ENCODE measurements around the gene ARHGAP35.

ARHGAP35 gene

DNA sequence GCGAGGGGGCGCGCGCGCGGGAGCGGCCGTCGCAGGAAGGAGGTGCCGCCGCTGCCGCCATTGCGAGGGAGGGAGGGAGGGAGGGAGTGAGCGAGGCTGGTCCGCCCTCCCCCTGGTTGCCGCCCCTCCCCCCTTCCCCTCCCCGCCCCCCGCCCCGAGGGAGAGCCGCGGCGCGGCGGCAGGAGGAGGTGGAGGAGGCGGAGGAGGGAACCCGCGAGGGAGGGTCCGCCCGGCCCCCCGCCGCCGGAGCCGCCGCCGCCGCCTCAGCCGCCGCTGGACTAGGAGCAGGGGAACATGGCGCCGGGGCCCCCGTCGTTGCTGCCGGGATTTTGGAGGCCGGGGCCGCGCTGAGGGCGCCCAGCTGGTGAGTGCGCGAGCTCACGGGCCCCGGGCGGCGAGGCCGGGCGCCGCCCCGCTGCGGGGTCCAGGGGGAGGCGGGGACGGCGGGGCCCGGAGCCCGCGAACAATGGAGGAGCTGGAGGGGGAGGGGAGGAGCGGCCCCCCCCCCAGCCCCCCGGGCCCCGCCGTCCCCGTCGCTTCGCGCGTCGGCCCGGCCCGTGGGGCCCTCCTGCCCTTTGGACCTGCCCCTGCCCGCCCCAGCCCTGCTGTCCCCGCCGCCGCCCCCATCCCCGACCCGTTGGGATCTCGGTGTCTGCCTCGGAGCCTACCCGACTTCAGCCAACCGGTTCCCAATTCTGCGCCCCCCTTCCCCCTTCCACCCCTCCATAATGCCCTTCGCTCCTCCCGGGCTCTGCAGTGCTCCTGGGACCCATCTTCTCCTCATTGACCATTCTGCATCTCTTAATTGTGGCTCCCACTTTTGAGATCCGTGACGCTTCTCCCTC lies at the start of gene ARHGAP35:
ARHGAP35 (plus strand) TSS at position 152 of the 845 bp plus-strand sequence. CDS start 57,679 bp downstream, outside the sequence.
- in situ Hi-C loops (cut with HindIII; ENCODE audit: low sequenced_read_pairs) = no loop called here

DNA sequence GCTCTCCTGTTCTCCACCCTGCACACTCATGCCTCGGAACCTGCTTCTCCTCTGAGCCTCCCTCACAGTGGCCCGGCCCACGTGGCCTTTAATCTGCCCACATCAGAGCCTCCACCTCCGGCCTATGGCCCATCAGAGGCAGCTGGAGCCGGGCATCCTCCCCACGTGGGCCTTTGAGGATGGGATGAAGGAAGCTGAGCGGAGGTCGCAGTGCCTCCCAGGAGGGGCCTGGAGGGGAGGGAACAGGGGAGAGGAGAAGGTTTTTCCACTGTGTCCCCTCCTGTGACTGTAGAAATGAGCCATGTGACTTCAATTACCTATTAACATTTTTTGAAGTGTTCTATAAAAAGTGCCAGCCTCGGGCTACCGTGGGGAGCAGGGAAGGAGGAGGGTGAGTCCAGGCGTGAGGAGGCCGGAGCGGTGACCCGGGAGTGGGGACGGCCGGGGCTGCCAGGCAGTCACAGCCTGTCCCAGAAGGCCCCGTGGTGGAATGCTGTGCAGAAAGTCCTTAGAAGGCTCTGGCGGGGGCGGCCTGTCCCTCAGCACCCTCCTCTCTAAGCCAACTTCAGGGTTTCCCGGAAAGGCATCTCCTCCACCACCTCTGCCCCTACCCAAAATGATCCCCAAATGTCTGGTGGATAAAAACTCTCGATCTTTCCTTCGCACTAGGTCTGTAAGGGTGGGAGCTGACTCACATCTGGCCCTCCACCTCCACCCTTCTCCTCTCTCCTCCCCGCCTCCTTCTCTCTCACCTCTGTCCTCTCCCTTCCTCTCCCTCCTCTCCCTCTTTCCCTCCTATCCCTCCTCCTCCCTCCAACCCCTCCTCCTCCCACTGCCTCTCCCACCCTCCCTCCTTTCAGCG lies 47.6 kb upstream of the ARHGAP35 start:
- in situ Hi-C loops (cut with HindIII; ENCODE audit: low sequenced_read_pairs) = no loop called here

DNA sequence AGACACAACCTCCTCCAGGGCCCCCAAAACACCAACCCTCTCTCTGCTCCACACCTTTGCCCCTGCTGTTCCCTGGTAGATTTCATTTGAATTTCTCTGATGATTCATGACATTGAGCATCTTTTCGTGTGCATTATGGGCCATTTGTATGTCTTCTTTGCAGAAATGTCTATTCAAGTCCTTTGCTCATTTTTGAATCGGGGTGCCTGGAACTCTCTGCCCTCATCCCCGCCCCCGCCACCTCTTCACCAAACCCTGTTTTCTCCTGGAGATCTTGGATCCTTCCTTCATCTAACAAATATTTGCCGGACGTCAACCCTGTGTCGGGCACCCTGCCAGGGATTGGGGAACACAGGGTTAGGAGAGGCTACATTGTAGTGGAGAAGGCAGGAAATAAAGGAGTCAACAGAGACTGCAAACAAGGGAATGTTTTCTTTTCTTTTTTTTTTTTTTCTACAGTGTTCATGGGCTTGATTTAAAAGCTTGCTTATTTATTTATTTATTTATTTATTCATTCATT lies 46.9 kb upstream of the ARHGAP35 start:
- in situ Hi-C loops (cut with HindIII; ENCODE audit: low sequenced_read_pairs) = no loop called here

DNA sequence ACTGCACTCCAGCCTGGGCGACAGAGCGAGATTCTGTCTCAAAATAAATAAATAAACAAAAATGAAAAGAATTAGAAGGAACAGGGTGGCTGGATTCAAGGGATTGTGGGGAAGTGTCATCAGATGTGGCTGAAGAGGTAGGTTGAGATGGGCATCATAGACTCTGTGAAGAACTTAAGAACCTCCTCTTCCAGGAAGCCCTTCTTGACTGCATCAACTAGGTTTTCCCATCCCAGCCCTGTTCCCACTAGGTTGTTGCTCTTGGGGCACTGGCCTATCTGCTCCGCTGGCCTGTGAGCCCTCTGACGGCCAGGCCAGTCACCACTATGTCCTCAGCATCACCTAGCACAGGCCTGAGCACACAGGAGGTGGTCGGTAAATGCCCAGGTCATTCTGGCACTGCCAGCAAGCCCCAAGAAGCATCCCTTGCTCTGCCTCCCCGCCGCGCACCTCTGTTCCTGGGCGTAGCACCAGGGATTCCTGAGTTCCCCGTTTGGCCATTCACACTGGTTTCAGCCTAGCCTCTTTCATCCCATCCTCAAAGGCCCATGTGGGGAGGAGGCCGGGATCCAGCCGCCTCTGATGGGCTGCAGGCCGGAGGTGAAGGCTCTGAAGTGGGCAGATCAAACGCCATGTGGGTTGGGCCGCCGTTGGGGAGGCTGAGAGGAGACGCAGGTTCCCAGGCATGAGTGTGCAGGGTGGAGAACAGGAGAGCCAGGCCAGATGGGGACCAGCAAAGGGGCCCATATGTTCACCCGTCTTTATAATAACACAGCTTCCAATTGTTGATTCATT lies 44.8 kb upstream of the ARHGAP35 start:
- in situ Hi-C loops (cut with HindIII; ENCODE audit: low sequenced_read_pairs) = no loop called here

DNA sequence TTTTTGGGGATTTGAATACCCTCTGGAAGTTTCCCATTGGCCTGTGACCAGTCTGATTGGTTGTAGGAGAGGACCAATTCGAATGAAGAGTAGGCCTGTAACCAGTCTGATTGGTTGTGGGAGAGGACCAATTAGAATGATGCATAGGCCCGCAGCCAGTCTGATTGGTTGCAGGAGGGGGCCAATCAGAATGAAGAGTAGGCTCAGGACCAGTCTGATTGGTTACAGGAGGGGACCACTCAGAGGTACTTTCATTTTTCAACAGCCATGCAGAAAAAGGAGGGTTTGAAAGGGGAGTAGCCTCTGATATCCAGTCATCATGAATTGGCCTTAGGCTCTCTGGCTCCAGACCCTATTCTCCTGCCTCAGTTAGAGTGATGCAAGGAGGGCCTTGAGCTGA lies 42.0 kb upstream of the ARHGAP35 start:
- in situ Hi-C loops (cut with HindIII; ENCODE audit: low sequenced_read_pairs) = no loop called here

DNA sequence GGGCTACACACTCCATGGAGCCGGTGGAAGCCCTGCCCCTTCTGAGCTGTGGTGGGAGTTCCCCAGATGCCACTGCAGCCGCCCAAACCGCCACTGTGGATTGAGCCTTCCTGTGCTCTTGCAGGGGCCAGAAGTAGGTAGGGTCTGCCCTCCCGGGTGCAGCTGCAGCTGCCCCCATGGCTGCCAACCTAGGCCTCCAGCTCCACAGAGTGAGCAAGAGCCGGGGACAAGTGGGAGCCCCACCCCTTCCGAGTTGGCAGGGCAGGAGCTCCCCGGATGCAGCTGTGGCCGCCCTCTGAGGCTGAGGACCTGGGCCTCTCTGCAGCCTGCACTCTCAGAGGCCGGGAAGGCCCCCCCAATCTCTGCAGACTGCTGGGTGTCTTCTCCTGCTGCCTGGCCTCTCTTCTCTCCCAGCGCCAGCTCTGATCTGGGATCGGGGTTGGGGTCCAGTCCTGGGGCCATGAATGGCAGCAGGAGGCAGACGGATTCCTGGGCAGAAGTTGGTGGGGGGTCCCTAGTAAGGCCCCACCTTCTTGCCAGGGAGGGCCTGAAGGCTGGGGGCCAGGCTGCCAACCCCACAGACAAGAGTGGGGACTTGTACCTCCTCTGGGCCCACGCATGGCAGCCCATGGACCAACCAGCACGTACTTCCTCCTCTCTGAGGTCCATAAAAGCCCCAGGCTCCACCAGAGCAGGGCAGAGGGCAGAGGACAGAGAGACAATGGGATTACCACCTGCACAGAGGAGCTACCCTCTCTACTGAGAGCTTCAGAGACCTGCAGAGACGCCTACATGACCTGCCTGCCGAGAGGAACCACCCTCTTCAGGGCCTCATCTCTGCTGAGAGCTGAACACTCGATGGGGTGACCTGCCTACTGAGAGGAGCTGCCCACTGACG lies 39.0 kb upstream of the ARHGAP35 start:
- in situ Hi-C loops (cut with HindIII; ENCODE audit: low sequenced_read_pairs) = loop anchor here (10.0 kb wide), 1 partner anchor 143 kb away; no protein-coding TSS in a partner anchor

DNA sequence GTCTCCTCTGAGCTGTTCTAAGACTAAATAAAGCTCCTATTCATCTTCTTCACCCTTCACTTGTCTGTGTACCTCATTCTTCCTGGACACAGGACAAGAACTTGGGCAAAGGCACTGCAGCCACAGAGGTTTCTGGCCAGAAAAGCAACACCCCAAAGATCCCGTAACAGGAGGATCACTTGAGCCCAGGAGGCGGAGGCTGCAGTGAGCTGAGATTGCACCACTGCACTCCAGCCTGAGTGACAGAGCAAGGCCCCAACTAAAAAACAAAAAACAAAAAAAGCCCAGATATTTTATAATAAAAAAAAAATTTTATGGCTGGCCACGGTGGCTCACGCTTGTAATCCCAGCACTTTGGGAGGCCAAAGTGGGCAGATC lies 38.4 kb upstream of the ARHGAP35 start:
- in situ Hi-C loops (cut with HindIII; ENCODE audit: low sequenced_read_pairs) = loop anchor here (10.0 kb wide), 1 partner anchor 142 kb away; no protein-coding TSS in a partner anchor

DNA sequence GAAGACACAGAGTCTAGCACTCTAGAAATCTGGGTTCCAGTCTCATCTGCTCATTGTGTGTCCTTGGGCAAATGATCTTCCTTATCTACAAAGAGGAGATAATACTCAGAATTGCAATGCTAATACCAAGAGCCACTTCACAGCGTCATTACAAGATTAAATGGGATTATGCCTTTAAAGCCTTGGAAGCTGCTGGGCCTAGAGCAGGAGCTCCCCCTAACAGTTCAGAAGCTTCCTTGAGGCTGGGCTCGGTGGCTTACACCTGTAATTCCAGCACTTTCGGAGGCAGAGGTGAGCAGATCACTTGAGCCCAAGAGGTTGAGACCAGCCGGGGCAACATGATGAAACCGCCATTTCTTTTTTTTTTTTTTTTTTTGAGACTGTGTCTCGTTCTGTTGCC lies 37.7 kb upstream of the ARHGAP35 start:
- in situ Hi-C loops (cut with HindIII; ENCODE audit: low sequenced_read_pairs) = loop anchor here (10.0 kb wide), 1 partner anchor 142 kb away; no protein-coding TSS in a partner anchor

DNA sequence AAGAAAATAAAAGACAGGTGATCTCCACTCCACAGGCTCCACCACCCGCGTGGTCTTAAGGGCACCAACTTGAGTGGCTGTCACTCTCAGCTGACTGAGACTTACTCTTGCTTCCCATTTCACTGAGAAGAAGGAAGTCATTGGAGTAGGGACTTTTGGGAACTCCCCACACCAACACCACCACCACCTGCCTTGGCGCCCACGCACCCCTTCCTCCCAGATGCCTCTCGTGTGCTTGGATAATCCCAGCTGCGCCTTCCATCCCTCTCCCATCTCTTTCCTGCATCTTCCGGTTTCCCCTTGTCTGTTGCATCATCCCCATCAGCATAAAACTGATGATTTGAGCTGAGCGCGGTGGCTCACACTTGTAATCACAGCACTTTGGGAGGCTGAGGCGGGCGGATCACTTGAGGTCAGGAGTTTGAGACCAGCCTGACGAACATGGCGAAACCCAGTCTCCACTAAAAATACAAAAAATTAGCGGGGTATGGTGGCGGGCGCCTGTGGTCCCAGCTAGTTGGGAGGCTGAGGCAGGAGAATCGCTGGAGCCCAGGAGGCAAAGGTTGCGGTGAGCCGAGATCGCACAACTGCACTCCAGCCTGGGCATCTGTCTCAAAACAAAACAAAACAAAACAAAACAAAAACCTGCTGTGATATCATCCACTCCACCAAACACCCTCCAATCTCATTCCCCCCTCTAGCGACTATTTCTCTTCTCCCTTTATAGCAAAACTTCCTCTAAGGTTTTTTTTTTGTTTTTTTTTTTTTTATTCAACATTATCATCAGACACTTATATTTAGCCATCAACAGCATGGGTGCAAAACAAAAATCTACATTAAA lies 35.7 kb upstream of the ARHGAP35 start:
- in situ Hi-C loops (cut with HindIII; ENCODE audit: low sequenced_read_pairs) = loop anchor here (10.0 kb wide), 1 partner anchor 140 kb away; no protein-coding TSS in a partner anchor

DNA sequence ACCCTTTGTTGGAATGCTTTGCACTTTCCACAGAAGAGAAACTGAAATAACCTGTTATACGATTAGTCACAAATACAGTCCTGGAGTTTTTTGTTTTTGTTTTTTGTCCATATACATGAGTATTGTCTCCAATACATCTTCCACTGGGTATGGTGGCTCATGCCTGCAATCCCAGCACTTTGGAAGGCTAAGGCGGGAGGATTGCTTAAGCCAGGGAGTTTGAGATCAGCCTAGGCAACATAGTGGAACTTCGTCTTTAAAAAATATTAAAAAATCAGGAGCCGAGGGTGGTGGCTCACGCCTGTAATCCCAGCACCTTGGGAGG lies 35.1 kb upstream of the ARHGAP35 start:
- in situ Hi-C loops (cut with HindIII; ENCODE audit: low sequenced_read_pairs) = loop anchor here (10.0 kb wide), 1 partner anchor 139 kb away; no protein-coding TSS in a partner anchor

DNA sequence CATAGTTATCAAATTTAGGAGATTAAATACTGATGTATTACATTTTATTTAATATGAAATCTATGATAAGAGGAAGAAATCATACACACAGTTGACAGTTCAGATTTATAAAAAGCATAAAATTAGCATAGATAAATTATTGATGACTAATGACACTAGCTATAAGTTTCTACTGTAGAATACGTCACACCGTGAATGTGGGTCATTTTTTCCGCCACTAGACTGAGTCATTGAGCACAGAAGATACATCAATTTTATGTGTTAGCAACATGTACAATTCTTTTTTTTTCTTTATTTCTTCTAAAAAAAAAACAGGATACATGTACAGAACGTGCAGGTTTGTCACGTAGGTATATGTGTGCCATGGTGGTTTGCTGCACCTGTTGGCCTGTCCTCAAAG lies 32.3 kb upstream of the ARHGAP35 start:
- in situ Hi-C loops (cut with HindIII; ENCODE audit: low sequenced_read_pairs) = loop anchor here (10.0 kb wide), 1 partner anchor 136 kb away; no protein-coding TSS in a partner anchor

DNA sequence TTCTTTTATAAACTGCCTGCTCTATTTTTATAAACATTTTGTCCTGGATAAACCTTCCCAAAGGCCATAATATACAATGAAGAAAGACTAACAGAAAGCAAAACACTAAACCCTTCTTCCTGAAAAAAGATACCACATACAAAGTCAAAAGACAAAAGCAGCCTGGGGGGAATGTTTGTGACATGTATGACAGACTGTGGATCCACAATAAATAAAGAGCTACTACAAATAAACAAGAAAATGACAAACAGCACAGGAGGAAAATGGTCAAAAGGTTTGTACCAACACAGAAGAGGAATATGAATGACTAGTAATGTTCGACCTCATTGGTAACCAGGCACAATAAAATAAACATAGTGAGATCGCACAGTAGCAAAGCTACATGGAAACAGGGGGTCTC lies 29.9 kb upstream of the ARHGAP35 start:
- in situ Hi-C loops (cut with HindIII; ENCODE audit: low sequenced_read_pairs) = no loop called here

DNA sequence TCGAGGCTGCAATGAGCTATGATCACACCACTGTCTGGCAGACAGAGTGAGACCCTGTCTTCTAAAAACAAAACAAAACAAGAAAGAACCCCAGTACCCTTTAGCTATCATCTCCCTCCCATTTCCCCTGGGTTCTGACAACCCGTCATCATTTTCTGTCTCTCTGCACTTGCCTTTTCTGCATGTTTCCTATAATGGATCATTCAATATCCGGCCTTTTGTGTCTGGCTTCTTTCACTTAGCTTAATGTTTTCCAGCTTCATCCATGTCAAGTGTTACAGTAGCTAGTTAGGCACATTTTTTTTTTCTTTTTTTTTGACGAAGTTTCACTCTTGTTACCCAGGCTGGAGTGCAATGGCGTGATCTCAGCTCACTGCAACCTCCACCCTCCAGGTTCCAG lies 26.7 kb upstream of the ARHGAP35 start:
- in situ Hi-C loops (cut with HindIII; ENCODE audit: low sequenced_read_pairs) = no loop called here

DNA sequence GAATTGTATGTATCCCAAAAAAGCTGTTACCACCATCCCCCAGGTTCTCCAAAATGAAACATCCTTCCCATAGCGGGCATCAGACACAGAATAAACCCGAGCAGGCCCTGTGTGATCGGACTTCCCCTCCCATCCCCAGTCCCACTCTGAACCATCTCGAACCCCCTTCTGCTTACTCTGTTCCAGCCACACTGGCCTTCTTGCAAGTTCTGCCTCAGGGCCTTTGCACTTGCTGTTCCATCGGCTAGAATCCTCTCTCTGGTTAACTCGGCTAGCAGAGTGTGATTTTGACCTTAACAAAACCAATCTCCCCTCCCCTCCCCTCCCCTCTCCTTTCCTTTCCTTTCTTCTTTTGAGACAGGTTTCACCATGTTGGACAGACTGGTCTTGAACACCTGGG lies 25.8 kb upstream of the ARHGAP35 start:
- in situ Hi-C loops (cut with HindIII; ENCODE audit: low sequenced_read_pairs) = no loop called here

DNA sequence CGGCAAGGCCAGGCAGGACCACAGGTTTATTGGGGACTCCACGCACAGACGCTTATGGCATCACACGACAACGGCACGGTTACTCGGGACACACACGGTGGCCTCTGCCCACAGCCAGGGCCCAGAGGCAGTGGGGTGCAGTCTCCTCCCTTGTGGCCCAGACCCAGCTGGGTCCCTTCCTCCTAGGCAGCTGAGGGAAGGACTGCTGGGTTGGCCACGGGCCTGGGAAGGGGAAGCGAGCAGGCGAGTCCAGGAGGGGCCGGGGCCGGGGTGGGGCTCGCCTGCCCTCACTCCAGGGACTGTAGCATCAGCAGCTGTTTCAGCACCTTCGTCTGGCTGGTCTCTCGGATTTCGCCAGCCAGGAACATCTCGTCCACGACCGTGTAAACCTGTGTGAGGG lies 22.6 kb upstream of the ARHGAP35 start:
- in situ Hi-C loops (cut with HindIII; ENCODE audit: low sequenced_read_pairs) = no loop called here

DNA sequence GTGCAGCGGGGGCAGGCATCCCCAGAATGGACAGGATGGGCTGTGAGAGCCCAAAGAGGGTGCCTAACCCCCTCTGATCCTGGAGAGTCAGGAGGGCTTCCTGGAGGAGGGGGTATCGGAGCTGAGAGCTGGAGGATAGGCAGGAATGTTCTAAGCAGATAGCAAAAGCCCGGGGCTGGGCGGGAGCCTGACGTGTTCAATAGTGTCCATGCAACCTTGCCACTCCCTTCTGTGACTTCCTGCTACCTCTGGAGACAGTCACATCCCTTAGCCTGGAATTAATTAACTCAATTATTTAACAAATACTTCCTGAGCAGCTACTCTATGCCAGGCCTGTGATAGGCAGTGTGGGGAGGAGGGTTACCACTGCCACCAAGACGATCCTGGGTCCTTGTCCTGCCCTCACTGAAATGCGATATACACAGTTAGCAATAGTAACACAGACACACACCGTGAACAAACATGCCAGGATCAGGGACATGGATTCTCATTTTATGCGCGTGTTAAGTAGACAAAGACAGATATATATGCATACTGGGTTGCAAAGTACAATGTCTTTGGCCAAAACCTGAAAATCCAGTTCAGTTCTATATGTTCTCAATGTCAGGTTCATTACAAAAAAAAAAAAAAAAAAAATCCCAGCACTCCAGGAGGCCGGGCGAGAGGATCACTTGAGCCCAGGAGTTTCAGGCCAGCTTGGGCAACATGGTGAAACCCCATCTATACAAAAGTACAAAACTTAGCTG lies 20.9 kb upstream of the ARHGAP35 start:
- in situ Hi-C loops (cut with HindIII; ENCODE audit: low sequenced_read_pairs) = no loop called here

DNA sequence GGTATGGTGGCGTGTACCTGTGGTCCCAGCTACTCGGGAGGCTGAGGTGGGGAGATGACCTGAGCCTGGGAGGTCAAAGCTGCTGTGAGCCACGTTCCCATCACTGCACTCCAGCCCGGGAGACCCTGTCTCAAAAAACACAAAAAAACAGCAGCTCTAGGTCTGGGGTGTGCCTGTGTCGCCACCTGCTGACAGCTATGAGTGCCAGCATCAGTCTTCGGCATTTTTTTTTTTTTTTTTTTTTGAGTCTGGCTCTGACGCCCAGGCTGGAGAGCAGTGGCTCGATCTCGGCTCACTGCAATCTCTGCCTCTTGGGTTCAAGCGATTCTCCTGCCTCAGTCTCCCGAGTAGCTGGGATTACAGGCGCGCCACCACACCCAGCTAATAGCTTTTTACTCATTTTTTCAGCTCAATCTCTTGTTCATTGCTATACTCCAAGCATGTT lies 20.3 kb upstream of the ARHGAP35 start:
- in situ Hi-C loops (cut with HindIII; ENCODE audit: low sequenced_read_pairs) = no loop called here
